Mesendoderm (in vitro differentiated cells): Measurements from ENCODE around the gene KCNMB2.

Source experiments
- DNase-seq: peaks from one replicate; pipeline ENCODE4 v3.0.0; 2013
- H2AK5ac ChIP-seq: 2 replicates; pipeline ENCODE4 v1.6.1; 2013; ENCODE audit warnings: low read length, inconsistent platforms
- H2BK120ac ChIP-seq: 2 replicates; pipeline ENCODE4 v1.6.1; 2013; ENCODE audit warnings: low read depth, mild to moderate bottlenecking, low read length, moderate library complexity, mixed read lengths
- H2BK15ac ChIP-seq: replicated peaks from 2 replicates; pipeline ENCODE4 v1.6.1; 2013; ENCODE audit warnings: low read depth, mild to moderate bottlenecking, moderate library complexity
- H2BK5ac ChIP-seq: 2 replicates; pipeline ENCODE4 v1.6.1; 2013; ENCODE audit warnings: low read length, inconsistent platforms
- H3K18ac ChIP-seq: 2 replicates; pipeline ENCODE4 v1.6.1; 2013; ENCODE audit warnings: mild to moderate bottlenecking, low read length, mixed read lengths
- H3K23ac ChIP-seq: one replicate; pipeline ENCODE4 v1.6.1; 2013; ENCODE audit warnings: low read length
- H3K27ac ChIP-seq: 2 replicates; pipeline ENCODE4 v1.5.1; 2013; ENCODE audit warnings: low read depth, mild to moderate bottlenecking, inconsistent platforms, low read length, moderate library complexity
- H3K27me3 ChIP-seq: 2 replicates; pipeline ENCODE4 v1.6.1; 2013; ENCODE audit warnings: low read length, control low read depth, mild to moderate bottlenecking, inconsistent platforms; ENCODE audit not compliant: insufficient read depth, poor library complexity
- H3K36me3 ChIP-seq: 2 replicates; pipeline ENCODE4 v1.6.1; 2013; ENCODE audit warnings: low read length, inconsistent platforms; ENCODE audit not compliant: control insufficient read depth, insufficient read depth
- H3K4ac ChIP-seq: one replicate; pipeline ENCODE4 v1.6.1; 2013; ENCODE audit warnings: low read depth, mild to moderate bottlenecking, low read length, moderate library complexity
- H3K4me1 ChIP-seq: 2 replicates; pipeline ENCODE4 v1.6.1; 2013; ENCODE audit warnings: low read depth, low read length, inconsistent platforms; ENCODE audit not compliant: control insufficient read depth
- H3K4me2 ChIP-seq: 2 replicates; pipeline ENCODE4 v1.6.1; 2013; ENCODE audit warnings: low read length
- H3K4me3 ChIP-seq: 2 replicates; pipeline ENCODE4 v1.5.1; 2013; ENCODE audit warnings: mild to moderate bottlenecking, low read length
- H3K56ac ChIP-seq: one replicate; pipeline ENCODE4 v1.6.1; 2013; ENCODE audit warnings: low read length
- H3K79me1 ChIP-seq: 2 replicates; pipeline ENCODE4 v1.6.1; 2013; ENCODE audit warnings: low read length, inconsistent platforms
- H3K79me2 ChIP-seq: 2 replicates; pipeline ENCODE4 v1.6.1; 2013; ENCODE audit warnings: mild to moderate bottlenecking, low read length; ENCODE audit not compliant: control insufficient read depth, insufficient read depth
- H3K9ac ChIP-seq: 2 replicates; pipeline ENCODE4 v1.6.1; 2013; ENCODE audit warnings: low read length, inconsistent platforms
- H4K5ac ChIP-seq: one replicate; pipeline ENCODE4 v1.6.1; 2013; ENCODE audit warnings: low read length
- H4K8ac ChIP-seq: one replicate; pipeline ENCODE4 v1.6.1; 2013; ENCODE audit warnings: low read depth, mild to moderate bottlenecking, control low read depth, low read length, moderate library complexity
- WGBS: extraction: QIAGEN DNeasy Blood & Tissue Kit; methylation state at CpG from one replicate; pipeline ENCODE4 v1.1.7; 2013; ENCODE audit warnings: low lambda C conversion rate, missing lambda C conversion rate; ENCODE audit not compliant: insufficient coverage; ENCODE audit errors: extremely low coverage; 5-methylcytosine and 5-hydroxymethylcytosine counted together

The KCNMB2 gene

DNA sequence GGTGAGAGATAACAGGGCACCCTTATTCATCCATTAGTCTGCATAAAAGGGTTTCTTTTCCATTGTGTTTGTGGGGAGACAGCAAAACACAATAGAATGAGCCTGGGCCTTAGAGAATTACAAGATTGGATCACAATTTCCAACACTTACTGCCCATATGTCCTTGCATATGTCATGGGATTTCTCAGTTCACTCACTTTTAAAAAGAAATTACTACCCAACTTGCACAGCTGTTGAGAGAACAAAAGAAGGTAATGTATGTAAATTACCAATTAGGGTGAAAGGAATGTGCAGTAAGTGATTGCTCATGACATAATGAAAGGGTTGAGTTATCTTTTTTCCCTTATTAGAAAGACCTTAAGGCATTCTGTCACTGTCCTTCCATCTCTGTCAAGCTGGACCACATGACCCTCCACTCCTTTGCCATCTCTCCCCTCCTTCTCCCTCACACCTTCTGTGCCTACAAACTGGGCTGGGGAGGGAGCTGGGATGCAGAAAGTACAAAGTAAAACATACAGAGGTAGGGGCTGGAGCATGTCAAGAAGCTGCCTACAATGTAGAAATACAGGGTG, 291.1 kb downstream of the KCNMB2 start:
- no peak overlapping the region for H3K4ac ChIP-seq

GRCh38 chr3:178833695-178834094, 297.5 kb downstream of the KCNMB2 start:
- H3K4me2 ChIP-seq, result no peak overlapping the region
- no peak for DNase-seq
- H2BK120ac ChIP-seq, result no peak overlapping the region
- no peaks in the 10 kb centered on the region for H3K4me1 ChIP-seq
- no peak overlapping the region for H3K9ac ChIP-seq
- no peaks in the 10 kb centered on the region for H3K27me3 ChIP-seq
- no peak overlapping the region for H3K56ac ChIP-seq
- H4K8ac ChIP-seq, result no peak overlapping the region
- H3K4ac ChIP-seq, result no peak overlapping the region
- no peak overlapping the region for H2AK5ac ChIP-seq
- H3K27ac ChIP-seq, result no peak overlapping the region
- no peak overlapping the region for H2BK15ac ChIP-seq
- H3K36me3 ChIP-seq, result no peaks in the 10 kb centered on the region
- no peak overlapping the region for H4K5ac ChIP-seq
- no peak overlapping the region for H2BK5ac ChIP-seq
- no peak overlapping the region for H3K23ac ChIP-seq
- H3K18ac ChIP-seq, result no peak overlapping the region
- no CpG with 5 or more reads among the region's 1 CpG for WGBS
- no peaks in the 10 kb centered on the region for H3K79me1 ChIP-seq
- no peaks in the 10 kb centered on the region for H3K79me2 ChIP-seq
- no peak overlapping the region for H3K4me3 ChIP-seq

More for the DNA sequence above, 291.1 kb downstream of the KCNMB2 start:
- Histone ChIP-seq H3K4me3 (no peak overlapping the region), H3K79me1 (no peaks in the 10 kb centered on the region), H4K8ac (no peak overlapping the region), H3K36me3 (no peaks in the 10 kb centered on the region), H2AK5ac (no peak overlapping the region), H2BK120ac (no peak overlapping the region), H3K4me2 (no peak overlapping the region), H4K5ac (no peak overlapping the region), H3K27ac (no peak overlapping the region), H3K9ac (no peak overlapping the region), H3K56ac (no peak overlapping the region), H3K18ac (no peak overlapping the region), H2BK5ac (no peak overlapping the region), H3K23ac (no peak overlapping the region), H3K79me2 (no peaks in the 10 kb centered on the region), H2BK15ac (no peak overlapping the region), H3K4me1 (no peaks in the 10 kb centered on the region), H3K27me3 (no peaks in the 10 kb centered on the region)
- no peak for DNase-seq

DNA sequence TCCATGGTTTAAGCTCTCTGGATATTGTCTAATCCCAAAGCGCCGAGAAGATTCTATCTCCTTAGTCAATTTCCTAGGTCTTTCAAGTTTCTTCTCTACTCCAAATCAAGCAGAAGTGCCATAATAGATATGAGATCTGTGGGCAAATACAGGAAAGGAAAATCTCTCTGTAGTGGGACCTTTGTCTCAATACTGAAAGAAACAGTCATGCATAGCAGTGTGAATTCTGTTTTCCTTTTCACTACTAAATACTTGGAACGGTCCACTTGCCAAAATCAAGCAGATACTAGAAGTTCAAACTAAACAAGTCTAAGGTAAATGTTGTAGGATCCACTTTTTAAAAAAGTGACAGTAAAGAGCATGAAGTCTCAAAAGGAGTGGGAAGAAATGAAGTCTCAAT, 298.8 kb downstream of the KCNMB2 start:
- Histone ChIP-seq H3K23ac (no peak overlapping the region), H3K79me2 (no peaks in the 10 kb centered on the region), H4K5ac (no peak overlapping the region), H3K79me1 (no peaks in the 10 kb centered on the region), H3K27me3 (no peaks in the 10 kb centered on the region), H4K8ac (no peak overlapping the region), H3K4me3 (no peak overlapping the region), H3K4ac (no peak overlapping the region), H2AK5ac (no peak overlapping the region), H2BK120ac (no peak overlapping the region), H3K9ac (no peak overlapping the region), H3K4me1 (no peaks in the 10 kb centered on the region), H2BK5ac (no peak overlapping the region), H3K56ac (no peak overlapping the region), H3K27ac (no peak overlapping the region), H3K18ac (no peak overlapping the region), H3K4me2 (no peak overlapping the region), H2BK15ac (no peak overlapping the region), H3K36me3 (no peaks in the 10 kb centered on the region)
- DNase-seq, result no peak
- WGBS, result no CpG with 5 or more reads among the region's 3 CpGs

GRCh38 chr3:178837512-178837911, 301.3 kb downstream of the KCNMB2 start:
- Histone ChIP-seq H3K36me3 (no peaks in the 10 kb centered on the region), H3K79me1 (no peaks in the 10 kb centered on the region), H3K79me2 (no peaks in the 10 kb centered on the region), H3K27me3 (no peaks in the 10 kb centered on the region), H3K9ac (no peak overlapping the region), H3K23ac (no peak overlapping the region), H3K4me3 (no peak overlapping the region), H2AK5ac (no peak overlapping the region), H4K5ac (no peak overlapping the region), H2BK120ac (no peak overlapping the region), H3K27ac (no peak overlapping the region), H3K4ac (no peak overlapping the region), H3K4me2 (no peak overlapping the region), H4K8ac (no peak overlapping the region), H3K18ac (no peak overlapping the region), H3K56ac (no peak overlapping the region), H2BK15ac (no peak overlapping the region), H3K4me1 (no peaks in the 10 kb centered on the region), H2BK5ac (no peak overlapping the region)
- DNase-seq, result no peak

GRCh38 chr3:178840586-178840985, 304.4 kb downstream of the KCNMB2 start:
- H4K5ac ChIP-seq, result no peak overlapping the region
- no peaks in the 10 kb centered on the region for H3K4me1 ChIP-seq
- H3K4ac ChIP-seq, result no peak overlapping the region
- H3K27ac ChIP-seq, result no peak overlapping the region
- no peak overlapping the region for H3K4me3 ChIP-seq
- H2BK5ac ChIP-seq, result no peak overlapping the region
- no peaks in the 10 kb centered on the region for H3K79me2 ChIP-seq
- H3K18ac ChIP-seq, result no peak overlapping the region
- no peak for DNase-seq
- H2BK15ac ChIP-seq, result no peak overlapping the region
- no peak overlapping the region for H3K4me2 ChIP-seq
- H2BK120ac ChIP-seq, result no peak overlapping the region
- no peak overlapping the region for H3K23ac ChIP-seq
- H4K8ac ChIP-seq, result no peak overlapping the region
- no peaks in the 10 kb centered on the region for H3K36me3 ChIP-seq
- H3K56ac ChIP-seq, result no peak overlapping the region
- no peak overlapping the region for H2AK5ac ChIP-seq
- H3K79me1 ChIP-seq, result no peaks in the 10 kb centered on the region
- H3K27me3 ChIP-seq, result no peaks in the 10 kb centered on the region
- H3K9ac ChIP-seq, result no peak overlapping the region

- no peaks in the 10 kb centered on the region for H3K4me1 ChIP-seq
- no peak overlapping the region for H2BK15ac ChIP-seq
- no peak overlapping the region for H3K23ac ChIP-seq
- no peaks in the 10 kb centered on the region for H3K79me2 ChIP-seq
- no peak overlapping the region for H2AK5ac ChIP-seq
- no peak overlapping the region for H3K27ac ChIP-seq
- H3K4me2 ChIP-seq, result no peak overlapping the region
- no peak overlapping the region for H3K4me3 ChIP-seq
- no peak overlapping the region for H4K5ac ChIP-seq
- no peak overlapping the region for H4K8ac ChIP-seq
- H3K79me1 ChIP-seq, result no peaks in the 10 kb centered on the region
- no peak overlapping the region for H3K18ac ChIP-seq
- H2BK5ac ChIP-seq, result no peak overlapping the region
- no peaks in the 10 kb centered on the region for H3K27me3 ChIP-seq
- H3K9ac ChIP-seq, result no peak overlapping the region
- H2BK120ac ChIP-seq, result no peak overlapping the region
- no peak for DNase-seq
- H3K4ac ChIP-seq, result no peak overlapping the region
- no peak overlapping the region for H3K56ac ChIP-seq
- H3K36me3 ChIP-seq, result no peaks in the 10 kb centered on the region
Observed at GRCh38 chr3:178841011-178841410, 304.8 kb downstream of the KCNMB2 start.
